Mucosa of gallbladder (tissue), 1 donor: Measurements from ENCODE around the gene GALNT9. TPM values are rescaled to one million over a fixed set of nuclear protein-coding genes. Genes with fewer than 3 reads are reported as not detected.
"Not testable (repeated sequence)": the region's sequence is repeated elsewhere in the genome, so short reads cannot be mapped to it uniquely, and the experiment has no call there.

ENCODE experiments used
- DNase-seq: peaks from one replicate; pipeline ENCODE4 v3.0.0-alpha.2; 2020; ENCODE audit warnings: low spot score
- total RNA-seq: library from RNA; stranded (reverse); gene quantifications from one replicate; pipeline ENCODE4 v1.2.1, GENCODE V29; 2021
- donor health status: DM: no; HTN: no; CAD: no.

GALNT9 gene
- total RNA-seq, 1 donor from 2014 or later: 0.12 TPM

DNA sequence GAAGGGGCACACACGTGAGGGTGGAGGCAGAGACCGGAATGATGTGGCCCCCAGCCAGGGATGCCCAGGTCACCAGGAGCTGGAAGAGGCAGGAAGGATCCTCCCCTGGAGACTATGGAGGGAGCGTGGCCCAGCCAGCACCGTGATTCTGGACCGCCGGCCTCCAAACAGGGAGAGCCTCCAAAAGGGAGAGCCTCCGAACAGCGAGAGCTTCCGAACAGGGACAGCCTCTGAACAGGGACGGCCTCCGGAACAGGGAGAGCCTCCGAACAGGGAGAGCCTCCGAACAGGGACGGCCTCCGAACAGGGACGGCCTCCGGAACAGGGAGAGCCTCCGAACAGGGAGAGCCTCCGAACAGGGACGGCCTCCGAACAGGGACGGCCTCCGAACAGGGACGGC, 33.8 kb downstream of the GALNT9 start:
- not testable (repeated sequence) for DNase-seq

DNA sequence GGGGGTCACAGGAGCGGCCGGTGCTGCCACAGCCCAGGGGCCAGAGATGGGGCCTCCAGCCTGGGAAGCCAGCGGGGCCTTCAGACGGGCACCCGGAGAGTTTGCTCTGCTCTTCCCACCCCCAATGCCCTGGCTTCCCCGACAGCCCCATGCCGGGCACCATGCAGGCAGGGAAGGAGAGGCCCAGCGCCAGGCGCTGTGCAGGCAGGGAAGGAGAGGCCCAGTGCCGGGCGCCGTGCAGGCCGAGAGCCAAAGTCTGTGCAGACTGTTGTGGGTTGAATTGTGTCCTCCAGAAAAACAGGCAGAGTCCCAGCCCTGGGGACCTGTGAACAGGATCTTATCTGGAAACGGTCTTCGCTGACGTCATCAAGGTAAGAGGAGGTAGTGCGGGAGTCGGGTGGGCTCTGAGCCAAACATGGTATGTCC, 34.3 kb downstream of the GALNT9 start:
- DNase-seq: no peak

DNA sequence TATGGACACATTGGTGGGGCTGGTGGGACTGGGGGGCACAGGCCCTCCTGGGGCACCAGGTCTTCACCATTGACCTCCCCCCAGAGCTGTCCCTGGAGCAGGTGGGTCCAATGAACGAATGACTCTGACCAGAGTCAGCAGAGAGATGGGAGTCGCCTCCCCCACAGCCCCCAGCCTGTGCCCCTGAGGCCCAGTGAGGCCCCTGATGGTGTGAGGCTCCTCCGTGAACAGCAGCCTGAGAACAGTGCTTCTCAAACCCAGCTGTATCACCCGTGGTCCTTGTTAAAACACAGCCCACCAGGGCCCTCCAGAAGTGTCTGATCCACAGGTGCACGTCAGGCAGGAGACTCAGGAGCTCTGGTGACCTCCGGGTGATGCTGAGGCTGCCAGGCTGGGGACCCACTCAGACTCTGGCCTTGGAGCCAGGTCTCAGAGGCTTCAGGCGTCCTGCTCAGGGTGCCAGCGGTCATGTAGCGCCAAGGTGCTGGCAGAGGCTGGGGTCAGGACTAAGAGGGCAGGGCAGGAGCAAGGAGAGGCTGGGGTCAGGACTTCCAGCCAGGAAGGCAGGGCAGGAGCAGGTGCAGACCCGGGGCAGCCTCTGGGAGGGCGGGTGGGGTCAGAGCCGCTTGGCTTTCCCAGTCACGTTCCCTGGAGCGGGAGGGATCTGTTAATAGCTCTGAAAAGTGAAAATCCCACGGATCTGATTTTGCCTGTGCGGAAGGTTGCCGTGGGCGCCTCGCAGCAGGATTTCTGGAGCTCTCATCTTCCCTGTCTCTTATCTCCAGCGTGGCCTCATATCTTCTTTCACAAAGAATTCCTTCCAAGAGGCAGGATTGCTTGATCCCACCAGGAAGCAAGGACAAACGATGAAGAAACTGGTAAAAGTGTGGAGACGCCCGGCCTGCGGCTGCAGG, 35.0 kb downstream of the GALNT9 start:
- DNase-seq: no peak

DNA sequence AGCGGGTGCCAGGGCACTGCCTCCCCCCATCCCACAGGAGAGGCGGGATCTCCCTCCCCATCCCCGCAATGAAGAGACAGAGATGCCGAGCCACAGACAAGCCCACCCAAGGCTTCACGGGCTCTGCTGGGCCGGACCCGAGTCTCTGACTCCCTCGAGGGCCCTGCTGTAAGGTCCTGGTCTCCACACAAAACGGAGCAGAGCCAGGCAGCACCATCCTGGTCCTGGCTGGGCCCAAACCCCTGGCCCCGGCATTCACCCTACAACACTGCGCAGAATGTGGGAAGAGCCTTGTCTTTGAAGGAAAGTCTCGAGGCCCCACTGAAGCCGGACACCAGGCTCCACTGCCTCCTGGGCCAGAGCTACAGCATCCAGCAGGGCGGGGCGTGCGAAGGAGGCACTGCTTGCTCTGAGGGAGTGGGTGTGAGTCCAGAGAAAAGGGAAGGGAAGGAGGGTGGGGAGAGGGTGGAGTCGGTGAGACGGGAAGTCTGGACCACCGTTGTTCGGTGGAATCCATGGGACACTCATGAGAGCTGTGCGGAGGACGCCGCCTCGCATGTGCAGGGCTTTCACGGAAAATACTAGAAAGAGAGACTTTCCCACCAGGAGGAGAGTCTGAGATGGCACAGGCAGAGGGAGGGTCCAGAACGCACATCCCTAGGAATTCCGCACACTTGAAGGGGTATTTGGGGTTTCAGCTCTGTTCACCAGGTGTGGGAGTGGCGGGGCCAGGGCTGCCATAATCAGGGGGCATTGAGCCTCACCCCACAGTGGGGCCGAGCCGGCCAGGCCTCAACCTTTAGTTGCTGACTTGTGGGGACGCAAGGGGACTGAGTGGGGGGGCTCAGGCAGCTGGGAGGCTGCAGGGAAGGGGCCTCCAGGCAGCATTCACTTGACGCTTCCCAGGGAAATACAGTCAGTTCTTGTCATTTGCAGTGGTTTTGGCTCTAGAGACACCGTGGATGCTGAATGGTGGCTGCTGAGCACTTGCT, 36.8 kb downstream of the GALNT9 start:
- DNase-seq: no peak

DNA sequence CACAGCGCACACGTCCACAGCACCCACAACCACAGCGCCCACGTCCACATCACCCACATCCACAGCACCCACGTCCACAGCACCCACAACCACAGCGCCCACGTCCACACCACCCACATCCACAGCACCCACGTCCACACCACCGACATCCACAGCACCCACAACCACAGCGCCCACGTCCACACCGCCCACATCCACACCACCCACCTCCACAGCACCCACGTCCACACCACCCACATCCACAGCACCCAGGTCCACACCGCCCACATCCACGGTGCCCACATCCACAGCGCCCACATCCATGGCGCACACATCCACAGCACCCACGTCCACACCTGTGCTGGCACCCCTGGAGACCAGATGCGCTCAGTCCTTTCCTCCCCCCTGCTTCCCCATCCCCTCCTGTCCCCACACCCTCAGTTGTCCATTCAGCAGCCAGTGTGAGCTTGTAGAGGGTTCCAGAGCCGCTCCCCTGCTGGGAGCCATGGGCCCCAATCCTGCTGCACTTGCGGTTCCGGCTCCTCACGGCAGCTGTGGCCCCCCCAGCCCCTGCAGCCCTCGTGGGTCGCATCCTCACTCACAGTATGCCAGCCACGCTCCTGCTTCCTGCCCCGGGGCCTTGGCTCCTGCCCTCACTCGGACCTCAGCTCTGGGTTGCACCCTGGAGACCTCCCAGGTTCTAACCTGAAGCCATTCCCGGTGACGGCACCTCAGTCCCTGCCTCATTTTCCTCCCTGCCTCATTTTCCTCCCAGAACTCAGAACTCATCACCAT, 37.8 kb downstream of the GALNT9 start:
- no peak for DNase-seq

DNA sequence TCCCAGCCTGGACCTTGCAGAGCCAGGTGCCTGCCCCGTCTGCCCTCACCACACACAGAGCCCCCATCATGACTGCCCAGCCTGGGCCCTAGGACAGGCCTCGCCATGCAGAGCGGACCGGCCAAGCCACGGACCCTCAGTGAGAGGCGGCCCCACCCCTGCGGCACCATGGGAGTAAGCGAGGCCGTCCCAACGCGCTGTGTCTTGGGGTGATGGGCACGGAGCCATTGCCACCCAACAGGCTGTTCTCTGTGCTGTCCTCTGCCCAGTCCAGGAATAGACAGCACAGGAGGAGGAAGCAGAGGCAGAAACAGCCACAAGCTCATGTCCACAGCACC, 39.2 kb downstream of the GALNT9 start:
- DNase-seq: no peak

DNA sequence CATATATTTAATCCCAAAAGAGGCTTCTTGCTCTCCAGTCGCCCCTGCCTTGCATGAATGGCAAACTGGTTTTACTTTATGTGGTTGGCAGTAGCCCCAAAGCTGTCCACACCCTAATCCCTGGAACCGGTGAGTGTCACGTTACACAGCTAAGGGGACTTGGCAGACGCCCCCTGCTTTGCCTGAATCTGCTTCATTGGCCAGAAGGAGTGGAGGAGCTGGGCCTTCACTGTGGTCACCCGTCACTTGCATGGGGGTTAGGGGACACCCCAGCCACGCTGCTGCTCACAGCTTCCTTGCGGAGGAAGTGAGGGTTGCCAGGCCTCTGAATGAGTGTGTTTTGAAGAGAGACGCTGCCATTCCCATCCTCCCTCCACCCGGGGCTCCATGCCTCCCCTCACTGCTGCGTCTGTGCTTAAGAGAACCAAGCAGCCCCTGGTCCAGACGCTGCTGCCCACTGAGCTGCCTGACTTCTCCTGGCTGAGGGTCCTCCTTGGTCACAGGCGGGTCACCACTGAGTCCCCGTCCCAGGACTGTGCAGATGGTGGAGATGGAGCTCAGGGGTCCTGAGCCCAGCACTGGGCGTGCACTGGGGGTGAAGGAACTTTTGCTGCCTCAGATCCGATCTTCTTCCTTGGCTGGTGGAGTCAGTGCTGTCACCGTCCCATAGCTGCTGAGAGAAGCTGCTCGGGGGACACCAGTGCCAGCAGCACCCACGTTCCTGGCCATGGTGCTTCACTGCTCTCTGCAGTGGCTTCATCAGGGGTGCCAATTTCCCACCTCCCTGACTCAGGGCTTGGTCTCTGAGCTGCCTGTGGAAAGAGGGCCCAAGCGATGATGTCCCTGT, 39.8 kb downstream of the GALNT9 start:
- DNase-seq: no peak

DNA sequence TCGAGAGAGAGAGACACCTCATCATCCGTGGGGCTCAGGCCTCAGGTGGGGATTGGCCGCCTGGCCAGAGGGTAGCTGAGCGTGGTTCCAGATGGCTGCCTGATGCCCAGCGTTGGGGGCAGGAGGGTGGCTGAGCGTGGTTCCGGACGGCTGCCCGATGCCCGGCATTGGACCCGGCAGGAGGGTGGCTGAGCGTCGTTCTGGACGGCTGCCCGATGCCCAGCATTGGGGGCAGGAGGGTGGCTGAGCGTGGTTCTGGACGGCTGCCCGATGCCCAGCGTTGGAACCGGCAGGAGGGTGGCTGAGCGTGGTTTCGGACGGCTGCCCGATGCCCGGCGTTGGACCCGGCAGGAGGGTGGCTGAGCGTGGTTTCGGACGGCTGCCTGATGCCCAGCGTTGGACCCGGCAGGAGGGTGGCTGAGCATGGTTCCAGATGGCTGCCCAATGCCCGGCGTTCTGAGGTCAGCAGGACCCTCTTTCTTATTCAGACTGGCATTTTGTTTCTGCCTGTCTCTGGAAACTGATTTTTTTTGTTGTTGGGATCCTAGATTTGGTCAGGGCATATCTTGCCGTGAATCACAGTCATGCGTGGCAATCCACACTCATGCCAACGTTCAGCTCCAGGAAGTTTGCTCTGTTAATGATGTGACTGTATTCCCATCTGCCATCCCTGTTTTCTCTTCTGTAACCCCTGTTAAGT, 40.7 kb downstream of the GALNT9 start:
- DNase-seq: no peak

DNA sequence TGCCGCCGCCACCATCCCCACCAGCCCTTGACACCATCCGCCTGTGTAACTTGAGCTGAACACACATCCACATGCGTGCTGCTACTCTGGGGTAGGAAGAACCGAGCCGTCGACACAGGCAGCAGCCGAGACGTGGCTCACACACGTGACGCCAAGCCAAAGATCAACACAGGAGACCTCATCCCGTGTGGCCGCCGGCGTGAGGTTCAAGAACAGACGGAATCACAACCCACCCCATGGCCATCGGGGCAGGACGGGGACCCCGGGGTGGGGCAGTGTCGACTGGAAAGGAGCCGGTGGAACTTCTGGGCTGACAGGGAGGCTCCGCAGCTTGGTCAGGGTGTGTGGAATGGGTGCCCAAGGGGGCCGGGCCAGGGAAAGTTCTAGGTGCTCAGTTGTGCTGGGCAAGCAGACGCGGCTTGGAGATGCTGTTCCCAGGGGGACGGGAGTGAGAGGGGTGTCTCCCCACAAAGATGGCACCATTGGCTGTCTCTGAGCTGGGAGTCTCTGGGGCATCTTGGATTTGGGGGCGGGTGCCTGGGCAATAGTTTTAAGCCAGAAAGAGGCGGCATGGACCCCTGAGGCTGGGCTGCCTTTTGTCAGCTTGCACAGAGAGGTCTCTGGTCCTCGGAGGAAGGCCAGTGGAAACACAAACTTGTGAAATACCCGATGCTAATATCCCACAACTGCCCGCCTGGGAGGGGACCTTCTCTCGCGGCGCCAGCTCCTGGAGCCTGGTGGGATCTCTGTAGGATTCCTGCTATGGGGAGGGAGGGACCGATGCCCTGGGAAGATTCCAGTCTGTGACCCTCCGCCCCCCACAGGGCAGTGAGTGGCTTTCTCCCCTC, 41.8 kb downstream of the GALNT9 start:
- no peak for DNase-seq

DNA sequence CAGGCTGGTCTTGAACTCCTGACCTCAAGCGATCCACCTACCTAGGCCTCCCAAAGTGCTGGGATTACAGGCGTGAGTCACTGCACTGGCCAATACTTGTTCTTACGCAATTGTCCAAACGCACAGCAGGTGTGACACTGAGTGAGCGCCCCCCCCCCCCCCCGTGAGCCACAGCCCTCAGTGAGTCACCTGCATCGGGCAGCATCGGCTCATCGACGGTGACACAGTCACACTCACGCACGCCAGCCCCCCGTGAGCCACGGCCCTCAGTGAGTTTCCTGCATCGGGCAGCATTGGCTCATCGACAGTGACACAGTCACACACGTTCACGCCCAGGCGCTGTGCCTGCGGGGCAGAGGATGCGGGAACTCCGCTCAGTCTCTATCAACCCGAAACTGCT, 42.5 kb downstream of the GALNT9 start:
- no peak for DNase-seq

DNA sequence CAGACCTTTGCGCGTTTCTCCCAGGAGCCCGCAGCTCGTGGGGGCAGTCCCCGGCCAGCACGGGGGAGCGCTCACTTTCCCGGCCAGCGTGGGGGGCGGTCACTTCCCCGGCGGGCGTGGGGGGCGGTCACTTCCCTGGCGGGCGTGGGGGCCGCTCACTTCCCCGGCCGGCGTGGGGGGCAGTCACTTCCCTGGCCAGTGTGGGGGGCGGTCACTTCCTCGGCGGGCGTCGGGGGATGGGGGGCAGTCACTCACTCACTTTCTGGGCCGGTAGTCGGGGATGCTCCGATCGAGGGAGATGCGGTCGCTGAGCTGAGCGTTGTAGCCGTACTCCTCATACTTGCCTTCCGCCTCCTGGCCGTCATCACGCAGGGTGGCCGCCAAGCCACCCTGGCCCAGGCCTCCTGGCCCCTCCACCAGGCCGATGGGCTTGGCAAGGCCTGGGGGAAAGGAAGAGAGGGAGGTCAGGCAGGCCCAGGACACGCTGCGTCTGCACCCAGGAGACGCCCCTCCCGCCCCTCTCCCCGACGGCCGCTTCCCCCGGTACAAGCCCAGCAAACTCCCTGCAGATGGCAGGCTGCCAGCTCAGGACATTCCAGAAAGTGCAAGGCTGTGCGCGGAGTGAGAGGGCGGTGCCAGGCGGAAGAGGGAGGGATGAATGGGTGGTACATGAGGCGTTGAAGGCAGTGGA, 43.3 kb downstream of the GALNT9 start:
- peak; percentile 66 for DNase-seq

DNA sequence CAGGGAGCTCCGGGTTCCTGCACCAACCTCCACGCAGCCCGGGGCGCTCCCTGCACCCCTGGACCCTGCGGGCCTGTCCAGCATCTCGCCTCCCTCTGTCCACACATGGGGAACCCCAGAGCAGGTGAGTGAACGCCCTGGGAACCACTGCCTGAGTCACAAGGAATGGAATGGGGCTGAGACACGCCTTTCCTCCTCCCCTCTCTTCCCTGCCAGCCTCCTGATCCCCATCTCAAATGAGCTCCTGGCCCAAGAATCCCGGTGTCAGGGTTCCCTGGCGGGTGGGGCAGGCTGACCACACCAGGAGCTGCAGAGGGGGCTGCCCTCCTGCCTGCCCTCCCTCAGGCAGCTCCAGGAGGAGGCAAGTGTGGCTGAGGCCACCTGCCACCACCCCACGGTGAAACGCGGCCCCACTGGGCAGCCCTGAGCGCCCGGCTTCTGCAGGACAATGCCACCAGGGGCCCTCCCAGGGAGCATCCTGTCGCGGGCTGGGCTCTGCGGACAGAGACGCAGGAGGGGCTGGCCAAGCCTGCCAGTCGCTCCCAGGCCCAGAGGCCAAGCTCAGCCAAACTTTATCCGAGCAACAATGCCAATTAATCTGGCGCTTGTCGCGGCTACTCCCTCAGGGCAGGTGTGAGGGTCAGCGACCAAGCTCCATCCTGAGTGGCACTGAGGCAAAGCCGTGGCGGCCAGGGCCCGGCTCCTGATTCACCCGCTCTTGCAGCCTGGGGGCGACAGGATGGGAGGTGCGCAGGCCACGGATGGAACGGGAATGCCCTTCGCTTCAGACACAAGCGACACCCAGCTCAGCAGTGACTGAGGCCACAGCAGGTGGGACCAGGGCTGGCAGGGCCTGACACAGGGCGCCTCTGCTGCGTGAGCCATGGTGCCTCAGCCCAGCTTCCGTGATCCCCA, 44.3 kb downstream of the GALNT9 start:
- no peak for DNase-seq

DNA sequence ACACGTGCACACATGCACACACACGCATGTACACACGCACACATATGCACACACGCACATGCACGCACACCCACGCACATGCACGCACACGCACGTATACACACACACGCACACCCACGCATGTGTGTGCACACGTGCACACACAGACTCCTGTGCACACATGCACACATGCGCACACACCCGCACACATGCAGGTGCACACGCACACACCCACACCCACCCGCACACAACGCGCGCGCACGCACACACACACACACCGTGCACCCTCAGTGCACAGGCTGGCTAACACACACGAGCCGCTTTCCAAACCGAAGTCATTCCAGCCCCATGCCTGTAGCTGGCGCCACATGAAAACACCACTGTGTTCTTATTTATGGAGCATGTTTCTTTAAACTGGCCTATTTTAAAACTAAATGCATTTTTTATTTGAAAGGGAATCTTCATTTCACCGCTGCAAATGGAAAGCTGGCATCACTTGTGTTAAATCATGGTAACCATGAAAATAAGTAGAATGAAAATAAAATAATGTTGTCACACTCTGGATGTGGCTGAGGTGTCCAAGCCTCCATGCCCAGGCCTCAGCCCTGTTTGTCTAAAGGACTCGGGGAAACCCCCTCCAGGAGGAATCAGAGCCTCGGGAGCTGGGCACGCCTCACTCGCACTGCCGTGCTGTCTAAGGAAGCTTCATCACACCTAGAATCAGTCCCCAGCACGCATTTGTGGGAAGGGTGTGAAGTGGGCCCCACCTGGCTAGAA, 45.1 kb downstream of the GALNT9 start:
- no peak for DNase-seq

DNA sequence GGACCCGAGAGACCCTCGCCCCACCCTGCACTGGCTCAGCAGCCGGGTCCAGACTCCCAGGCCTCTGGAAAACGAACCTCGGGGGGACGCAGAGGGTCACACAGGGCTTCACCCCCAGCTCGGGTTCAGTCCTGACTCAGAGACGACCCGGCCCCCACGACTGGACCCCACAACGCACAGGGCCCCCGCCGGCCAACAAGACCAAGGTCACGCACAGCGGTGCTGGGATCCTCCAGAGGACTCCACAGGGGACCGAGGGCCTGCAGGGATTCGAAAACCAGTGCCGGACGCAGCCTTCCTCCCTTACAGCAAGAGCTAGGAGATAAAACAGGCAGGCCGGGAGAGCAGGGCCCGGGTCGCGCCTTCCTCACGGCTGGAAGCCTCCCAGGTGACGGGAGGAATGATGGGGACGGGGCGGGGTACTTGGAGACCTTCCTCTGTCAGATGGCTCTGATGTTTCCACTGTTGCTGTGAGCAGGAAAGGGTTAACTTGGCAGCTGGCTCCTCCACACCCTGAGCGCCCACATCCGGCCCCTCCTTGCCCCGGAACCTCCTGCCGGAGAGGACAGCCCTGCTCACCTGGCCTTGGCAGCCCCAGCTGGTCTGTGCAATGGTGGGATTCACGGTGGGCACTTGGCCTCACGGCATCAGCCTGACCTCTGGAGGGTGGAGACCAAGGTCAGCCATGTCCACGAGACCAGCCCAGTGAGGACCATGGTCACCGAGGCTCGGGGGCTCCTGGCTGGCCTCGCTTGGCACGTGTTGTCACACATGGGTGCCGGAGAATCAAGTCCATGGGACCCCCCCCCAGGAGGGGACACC, 46.2 kb downstream of the GALNT9 start:
- no peak for DNase-seq

DNA sequence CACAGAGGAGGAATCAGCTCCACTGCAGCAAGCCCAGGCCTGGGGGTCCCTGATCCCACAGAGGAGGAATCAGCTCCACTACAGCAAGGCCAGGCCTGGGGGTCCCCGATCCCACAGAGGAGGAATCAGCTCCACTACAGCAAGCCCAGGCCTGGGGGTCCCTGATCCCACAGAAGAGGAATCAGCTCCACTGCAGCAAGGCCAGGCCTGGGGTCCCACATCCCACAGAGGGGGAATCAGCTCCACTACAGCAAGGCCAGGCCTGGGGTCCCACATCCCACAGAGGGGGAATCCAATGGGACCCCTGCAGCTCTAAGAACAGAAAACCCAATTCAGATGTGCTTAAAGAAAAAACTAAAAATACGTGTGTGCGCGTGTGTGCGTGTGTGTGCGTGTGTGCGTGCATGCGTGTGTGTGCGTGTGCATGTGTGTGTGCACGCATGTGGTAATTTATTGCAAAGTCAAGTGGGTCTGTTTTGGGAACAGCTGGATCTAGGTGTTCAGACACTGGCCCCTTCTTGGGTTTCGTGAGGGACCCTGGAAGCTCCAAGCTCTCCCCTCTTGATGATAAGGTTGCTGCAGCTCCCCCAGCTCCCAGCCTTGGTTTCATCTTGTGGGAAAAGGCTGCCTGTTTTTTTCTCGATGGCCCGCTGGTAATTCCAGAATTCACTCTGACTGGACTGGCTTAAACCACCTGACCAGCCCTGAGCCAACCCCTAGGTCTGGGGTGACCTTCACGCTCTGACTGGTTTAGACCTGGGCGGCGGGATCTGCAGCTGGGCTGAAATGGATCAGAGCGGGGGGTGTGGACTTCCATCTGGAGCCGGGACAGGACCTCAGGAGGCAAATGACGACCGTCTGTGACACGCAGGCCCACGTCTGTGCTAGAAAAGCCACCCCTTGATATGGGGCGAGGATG, 47.1 kb downstream of the GALNT9 start:
- DNase-seq: no peak
